HG03025 (cell line): Measurements from ENCODE around the gene SDCCAG8.

Experiments used
- ATAC-seq: cut with Tn5 transposase; IDR thresholded peaks from one replicate; pipeline ENCODE4 v1.9.1; 2021; ENCODE audit warnings: mild to moderate bottlenecking, moderate library complexity; ENCODE audit not compliant: unreplicated experiment, low FRiP score

The SDCCAG8 gene

DNA sequence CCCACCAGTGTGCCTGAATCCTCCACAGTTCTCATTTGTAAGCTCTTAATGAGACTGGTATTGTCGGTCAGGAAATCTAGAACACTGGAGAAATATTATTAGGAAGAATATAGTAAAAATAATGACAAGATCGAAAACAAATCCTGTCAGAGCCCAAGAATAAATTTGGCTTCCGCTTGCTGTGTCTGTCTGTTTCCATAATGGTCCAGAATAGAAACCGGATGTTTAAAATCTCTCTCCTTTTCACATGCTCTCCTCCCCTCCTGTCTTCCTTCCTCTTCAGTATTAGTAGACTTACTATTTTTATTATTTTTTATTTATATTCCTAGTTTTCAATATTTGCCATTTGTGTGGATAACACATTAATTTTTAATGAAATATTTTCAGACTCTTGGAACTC lies 187.7 kb downstream of the SDCCAG8 start:
- no peak for ATAC-seq

DNA sequence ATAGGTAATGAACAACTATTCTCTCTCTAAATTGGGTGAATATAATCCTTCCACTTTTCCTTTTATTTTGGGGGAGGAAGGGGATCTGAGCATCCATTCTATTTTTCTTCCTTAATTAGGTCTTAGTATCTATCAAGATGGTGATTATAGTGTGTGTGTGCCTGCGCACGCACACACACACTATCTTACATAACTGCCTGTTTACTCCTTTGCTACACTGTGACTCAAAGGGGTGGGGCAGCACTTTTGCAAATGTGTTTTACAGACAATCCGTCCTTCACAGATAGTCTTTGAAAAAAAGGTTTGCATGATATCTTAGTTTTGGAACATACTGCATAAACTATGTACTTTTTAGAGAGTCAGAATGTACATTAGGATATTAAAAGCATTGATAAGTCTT lies 191.5 kb downstream of the SDCCAG8 start:
- no peak for ATAC-seq

DNA sequence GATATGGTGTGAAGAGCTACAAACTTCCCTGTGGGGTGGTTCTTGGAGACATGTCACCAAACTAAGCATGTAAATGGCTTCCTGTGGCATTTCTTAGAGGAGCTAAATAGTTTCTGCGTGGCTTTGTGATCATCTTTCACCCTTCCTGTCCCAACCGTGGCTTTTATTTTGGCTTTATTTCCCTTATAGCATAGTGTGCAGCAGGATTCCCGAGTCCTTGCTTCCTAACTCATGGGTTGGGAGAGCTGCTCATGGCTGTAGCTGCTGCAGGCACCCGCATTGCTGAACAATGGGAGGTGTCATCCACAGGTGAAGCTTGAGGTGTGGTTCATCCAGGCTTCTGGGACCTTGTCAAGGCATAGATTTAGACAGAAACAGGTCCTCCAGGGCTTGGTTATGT lies 192.0 kb downstream of the SDCCAG8 start:
- no peak for ATAC-seq

DNA sequence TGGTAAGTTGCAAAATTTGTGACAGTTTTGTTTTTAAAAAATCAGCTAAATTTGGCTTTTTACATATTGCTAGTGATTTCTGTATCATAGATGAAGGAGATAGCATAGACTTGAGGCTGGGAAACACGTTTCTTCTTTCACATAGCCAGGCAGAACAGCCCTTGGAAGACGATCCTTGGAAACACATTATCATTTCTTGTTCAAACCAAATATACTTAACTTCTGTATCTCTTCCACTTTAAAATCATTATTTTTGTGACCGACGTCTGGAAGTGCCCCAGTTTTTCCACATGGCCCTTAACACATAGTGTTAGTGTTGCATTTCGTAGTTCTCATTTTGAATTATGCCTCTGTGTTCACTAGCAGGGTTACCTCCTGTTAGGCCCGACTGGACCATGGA lies 193.5 kb downstream of the SDCCAG8 start:
- ATAC-seq = no peak

DNA sequence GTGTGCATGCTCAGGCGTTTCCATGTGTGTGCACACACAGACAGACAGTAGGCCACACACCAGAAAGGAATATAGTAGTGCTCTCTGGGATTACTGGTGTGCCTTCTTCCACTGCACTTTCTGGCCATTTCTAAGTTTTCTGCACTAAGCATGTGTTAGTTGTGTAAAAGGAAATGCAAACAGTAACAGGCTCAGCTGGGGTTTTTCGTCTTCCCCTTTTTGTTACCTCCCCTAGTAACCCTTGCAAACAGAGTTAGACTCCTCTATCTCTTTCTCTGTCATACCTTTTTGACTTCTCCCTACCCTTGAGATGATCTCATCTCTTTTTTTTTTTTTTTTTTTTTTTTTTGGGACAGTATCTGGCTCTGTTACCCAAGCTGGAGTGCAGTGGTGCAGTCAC lies 196.3 kb downstream of the SDCCAG8 start:
- no peak for ATAC-seq

DNA sequence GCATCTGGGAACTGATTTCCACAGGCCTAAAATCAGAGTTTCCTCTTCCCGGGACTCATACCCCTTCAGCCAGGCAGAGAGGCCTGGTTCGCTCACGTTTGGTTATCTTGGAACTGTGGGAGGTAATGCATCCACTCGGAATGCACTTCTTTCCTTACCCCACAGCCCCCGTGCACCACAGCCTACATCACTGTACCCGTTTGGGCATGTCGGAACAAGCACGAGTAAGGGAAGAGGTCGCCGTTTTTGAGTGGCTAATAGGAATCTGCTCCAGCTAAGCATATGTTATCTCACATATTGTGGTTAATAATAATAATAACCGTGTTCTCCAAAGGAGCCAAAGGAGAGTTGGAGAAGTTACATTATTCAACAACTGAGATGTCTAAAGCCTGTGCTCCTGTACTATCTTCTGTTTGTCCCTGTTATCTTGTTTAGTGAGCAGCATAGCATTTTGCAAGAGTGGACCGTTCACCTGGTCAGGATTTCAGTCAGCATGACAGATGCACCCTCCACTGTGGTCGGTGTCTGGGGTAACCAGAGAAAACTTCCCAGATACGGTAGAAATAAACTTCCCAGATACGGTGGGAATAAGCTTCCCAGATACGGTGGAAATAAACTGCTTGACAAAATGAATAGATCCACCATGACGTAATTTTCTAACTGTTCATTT lies 198.6 kb downstream of the SDCCAG8 start:
- no peak for ATAC-seq

DNA sequence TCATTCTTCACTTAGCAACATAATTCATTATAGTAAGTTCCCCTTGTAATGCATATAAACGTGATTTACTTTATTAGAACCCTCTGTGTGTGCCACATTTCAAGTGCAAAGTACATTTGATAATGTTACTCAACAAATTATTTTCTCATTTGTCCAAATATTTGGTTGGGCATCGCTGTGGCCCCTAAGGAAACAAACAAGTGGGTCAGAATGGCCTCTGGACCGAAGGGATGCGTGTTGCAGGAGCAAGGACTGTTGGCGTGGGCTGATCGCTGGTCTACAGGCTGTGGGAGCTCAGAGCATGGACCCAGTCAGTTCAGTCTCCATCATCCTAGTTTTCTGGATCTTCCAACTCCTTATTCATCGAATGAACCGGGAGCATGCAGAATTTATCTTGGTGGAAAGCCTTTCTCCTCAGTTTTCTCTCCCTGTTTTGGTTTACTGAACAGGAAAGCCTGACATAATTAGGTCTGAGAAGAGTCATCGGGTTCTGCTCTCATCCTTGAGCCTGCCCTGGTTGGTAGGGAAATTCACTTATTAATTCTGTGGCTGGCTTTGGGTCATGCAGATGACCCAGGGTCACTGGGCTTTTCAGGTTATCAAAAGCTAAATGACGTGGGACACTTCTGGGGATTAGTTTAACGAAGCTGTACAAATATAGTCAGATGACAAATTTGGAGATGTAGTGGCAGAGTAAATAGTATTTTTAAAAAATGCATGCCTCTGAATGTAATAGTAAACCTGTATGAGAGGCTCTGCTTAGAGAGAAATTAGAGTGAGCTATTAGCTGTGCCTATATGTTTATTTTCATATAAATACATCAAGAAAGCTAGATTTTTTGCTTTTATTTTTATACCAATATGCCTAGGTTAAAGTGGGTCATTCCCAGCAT lies 200.2 kb downstream of the SDCCAG8 start:
- ATAC-seq = no peak

DNA sequence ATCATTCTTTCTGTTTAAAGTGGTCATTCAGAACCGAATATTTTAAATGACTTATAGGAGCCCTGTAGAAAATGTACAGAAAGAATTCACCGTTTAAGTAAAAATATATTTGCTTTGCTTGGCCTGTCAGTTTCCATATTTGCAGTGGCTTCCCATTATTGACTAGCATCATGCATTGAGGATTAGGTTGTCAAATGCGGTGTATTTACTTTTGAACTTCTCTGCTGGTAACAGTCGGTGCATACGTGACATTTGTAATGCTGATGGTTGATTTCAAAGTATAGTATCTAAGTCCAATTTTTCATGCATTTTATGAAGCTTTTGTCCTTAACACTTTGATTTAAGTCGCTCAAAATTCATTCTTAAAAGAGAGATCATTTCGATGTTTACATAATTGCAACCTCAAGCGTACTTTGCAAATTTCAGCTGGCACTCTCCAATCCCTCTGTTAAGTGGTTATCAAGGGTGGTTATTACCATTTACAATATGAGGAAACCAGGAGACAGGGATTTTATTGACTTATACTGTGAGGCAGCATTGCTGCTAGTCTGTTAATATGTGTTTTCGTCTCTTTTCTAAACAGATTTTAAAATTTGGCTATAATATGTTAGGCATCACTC lies 201.6 kb downstream of the SDCCAG8 start:
- no peak for ATAC-seq

DNA sequence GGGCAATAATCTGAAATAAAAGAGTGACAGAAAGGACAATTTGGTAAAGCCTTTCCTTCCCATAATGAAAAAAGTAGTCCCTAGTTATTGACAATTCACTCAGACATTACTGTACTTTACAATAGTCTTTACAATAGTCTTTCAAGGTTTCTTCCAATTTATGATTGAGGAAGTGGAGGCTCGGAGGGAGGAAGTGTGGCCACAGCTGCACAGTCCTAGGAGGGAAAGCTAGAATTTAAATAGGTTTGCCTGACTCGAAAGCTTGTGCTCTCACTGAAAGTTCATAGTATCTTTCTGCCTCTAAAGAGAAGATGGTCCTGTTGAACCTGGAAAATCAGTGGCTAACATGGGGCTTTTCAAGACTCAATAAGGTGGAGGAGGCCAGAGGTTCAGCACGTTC lies 203.2 kb downstream of the SDCCAG8 start:
- no peak for ATAC-seq

DNA sequence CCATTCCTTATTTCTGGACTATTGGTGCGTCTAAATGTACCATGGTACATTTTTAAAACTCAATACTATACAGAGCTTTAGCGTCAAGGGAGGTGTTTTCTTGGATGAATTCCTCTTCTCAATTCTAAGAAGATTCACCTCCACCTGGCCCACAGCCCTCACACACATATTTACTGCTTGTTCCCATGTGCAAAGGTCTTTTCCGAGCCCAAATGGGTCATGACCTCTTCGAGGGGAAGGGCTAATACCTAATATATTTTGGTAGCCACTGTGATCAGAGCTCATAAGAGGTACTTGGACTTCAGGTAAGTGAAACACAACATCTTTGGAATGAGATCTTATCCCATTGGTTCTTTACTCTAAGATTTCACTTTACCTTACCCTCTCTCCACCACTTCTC lies 205.9 kb downstream of the SDCCAG8 start:
- no peak for ATAC-seq

DNA sequence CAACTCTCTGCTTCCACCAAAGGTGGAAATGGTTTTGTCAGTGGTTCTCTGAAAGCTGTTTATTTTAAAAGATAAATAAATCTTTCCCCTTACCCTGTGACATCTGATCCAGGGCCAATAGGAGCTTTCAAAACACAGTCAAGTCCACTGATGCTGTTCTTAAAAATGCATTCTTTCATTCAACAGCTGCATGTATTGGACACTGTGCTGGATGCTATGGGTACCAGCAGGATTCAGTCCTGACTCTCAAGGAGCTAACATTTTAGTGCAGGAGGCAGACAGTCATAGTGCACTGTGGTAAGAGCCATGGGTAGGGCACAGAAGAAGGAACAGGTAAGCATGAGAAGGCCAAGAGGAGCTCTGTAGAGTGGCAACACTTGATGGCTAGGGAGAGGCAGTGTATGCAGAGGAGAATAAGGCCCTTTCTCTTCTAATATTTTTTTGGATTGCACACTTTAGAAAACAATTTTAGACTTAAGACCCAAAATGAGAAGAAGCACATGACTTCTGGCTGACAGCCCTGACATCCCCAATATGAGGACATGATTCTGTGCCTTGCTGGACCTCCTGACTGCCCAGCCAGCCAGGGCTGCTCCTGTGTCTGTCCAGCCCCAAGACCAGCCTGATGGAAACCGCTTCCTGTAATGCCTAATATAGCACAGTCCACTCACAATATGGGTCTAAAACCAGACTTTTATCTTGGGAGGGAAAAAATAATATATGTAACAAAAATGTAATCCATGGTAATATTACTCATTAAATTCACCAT lies 207.3 kb downstream of the SDCCAG8 start:
- no peak for ATAC-seq

DNA sequence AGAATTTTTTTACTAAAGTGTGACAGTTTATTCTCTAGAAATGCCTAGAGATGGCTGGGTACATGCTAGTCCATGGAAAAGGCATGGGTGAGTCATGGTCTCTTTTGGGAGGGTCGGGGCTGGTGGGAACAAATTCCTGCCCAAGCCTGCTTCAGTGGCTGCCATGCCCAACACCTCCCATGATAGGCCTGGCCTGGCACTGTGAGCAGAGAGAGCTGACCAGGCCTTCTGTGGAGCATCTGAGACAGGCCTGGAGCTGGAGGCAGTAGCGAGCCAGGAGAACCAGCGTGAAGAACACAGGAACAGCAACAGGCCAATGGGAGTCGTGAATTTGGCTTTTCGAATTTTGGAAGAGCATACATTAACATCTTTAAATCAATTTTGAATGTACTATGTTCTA lies 209.2 kb downstream of the SDCCAG8 start:
- ATAC-seq = no peak

DNA sequence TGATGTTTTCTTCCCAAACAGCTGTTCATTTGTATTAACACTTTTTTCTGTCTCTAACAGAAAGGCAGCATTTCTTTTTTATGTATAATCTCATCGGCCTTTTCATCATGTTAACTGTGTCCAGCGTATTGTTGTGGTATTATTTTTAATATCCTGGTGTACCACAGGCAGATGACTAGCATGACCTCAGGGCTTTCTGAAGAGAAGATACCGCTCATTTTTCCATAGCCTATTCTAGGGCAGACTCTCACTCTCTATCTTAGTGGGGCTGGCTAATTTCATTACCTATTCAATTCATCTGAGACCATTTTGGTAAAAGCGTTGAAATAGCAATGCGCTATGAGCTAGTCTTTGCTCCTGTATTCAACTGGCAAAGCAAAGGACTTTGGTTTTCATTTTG lies 209.9 kb downstream of the SDCCAG8 start:
- ATAC-seq = no peak

DNA sequence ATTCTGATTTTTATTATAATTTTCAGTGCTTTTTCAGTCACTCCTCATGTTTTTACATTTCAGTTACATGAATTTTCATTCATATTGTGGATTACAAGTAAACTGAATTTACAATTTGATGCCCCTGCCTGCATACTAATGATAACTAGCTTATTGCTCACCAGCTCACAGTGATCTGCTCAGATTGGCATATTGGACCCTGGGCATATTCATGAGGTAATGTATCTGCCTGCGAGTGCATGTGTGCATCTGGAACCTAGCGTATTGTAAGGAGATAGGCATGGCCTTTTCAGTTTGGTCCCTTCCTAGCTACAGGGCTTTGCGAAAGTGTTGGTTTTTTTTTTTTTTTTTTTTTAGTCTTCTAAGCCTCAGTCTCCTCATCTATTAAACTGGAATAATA lies 213.7 kb downstream of the SDCCAG8 start:
- no peak for ATAC-seq

DNA sequence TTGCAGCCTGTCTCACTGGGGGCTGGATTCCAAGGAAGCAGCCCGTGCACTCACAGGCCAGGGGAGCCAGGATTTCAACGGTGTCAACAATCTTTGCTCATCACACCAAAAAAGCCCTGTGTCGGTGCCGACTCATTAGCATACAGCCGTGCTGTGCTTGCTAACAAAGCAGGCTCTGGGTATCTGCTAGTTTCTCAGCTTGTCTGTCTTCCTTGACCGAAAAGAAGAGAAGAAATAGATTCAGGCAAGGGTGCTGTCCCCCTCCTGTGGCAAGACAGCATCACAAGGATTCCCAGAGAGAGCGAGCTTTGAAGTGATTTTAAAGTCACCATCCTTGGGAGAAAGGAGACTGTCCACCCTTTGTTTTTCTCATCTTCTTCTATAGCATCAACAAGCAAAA lies 214.7 kb downstream of the SDCCAG8 start:
- ATAC-seq = no peak

DNA sequence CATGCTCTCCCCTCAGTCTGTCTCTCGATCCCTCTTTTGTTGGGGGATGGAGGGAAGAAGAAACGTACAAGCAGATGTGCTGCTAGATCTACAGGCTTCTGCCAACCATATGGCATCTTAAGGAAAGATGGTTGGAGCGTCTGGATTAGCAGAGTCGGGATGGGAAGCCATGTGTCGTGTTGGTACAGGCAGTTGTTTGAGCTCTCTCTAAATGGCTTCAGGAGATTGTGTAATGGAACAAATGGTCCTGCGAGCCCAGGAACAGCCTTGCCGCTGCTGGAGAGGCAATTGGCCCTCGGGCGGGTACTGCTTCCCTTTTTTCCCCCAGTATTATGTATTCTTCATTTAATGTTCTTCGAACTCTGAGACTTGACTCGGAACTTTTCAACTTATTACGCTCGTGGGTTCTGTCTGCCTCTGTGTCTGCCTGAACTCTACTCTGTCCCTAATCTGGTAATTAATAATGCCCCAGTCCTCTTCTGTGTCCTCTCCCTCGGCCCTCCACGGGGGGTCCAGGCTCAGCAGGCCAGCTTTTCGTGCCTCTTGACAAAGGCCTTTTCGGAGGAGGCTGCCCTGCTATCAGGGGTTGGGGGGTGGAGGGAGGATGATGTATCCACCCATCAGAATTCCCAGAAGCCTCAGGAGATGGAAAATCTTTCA lies 215.3 kb downstream of the SDCCAG8 start:
- no peak for ATAC-seq

DNA sequence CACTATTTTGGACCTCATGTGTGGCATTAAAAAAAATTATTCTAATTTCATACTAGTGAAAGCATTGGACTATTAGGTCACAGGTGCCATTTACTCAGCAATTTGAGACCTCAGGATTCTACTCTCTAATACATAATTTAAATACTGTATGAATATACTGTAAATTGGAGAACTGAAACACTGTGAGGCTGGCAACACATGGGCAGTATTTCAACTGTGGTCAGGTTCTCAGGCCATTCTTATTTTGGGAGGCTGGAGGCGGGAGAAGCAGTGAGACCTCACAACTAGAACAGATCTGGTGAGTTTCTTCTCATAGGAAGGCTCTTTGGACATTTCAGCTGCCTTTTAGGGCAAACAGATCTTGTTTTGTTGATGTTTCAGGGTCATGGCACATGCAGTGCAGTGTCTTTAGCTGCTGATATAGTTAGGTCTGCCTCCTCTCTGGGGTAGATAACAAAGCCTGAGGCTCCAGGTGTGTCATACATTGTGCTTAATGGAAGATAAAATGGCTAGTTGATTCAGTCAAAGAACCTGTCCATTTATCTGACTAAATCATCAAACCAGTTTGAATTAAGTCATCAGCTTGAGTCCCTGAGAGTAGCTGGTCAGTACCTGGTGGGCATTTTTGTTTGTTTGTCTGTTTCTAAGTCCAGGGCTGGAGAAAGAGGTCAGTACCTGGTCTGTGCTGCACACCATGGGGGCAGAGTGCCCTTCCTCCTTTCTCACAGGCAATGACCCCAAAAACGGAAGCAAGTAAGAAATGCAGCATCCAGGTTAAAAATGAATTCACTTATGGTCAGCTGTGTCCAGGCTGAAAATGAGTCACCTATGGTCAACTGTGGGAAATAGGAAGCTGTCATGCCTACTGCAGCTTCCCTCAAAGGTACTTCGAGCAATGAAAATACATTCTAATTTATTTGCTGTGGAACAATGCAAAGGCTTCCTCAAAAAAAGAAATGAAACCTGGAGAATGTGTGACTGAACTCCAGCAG lies 216.2 kb downstream of the SDCCAG8 start:
- peak; percentile 63 for ATAC-seq

DNA sequence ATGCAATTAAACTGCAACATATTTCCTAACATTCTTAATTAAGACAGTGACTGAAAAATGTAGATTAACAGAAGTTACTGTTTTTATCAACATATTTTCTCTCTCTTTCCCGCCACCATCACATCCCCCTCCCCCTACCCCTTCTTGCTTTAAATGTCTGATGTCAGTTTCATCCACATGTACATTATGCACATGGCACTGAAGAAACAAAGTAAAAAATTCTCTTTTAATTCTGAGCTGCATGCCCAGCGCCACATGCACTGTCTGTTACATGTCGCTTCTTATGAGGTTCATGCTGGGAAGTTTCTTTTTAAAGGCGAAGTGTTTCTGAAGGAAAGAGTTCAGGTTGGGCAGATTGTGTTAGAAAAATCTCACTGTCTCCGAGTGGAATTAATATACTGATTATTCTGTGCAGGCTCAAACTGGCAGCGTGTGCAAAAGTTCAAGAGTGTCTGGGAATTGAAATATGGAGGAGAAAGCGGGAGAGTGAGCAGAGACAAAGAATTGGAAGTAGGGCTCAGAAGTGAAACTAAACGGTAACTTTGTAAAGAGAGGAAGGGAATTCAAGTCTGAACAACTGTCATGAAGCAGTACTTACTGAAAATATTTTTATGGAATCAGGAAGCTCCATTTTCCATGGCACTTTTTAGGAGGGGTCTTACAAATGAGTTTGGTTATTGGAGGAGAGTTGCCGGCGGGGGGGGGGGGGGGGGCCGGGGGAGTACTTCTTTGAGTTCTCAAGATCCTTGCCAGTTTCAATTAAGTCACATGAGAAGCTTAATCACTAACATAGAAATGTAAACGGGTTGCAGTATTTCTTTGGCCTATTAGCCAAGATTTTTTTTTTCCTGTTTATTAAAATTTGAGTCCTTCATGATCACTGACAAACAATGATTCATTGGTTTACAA lies 217.6 kb downstream of the SDCCAG8 start:
- ATAC-seq = no peak
